Measurements from ENCODE around the gene NPAS3.
"Not testable (repeated sequence)": the region's sequence is repeated elsewhere in the genome, so short reads cannot be mapped to it uniquely, and the experiment has no call there.

The NPAS3 gene

DNA sequence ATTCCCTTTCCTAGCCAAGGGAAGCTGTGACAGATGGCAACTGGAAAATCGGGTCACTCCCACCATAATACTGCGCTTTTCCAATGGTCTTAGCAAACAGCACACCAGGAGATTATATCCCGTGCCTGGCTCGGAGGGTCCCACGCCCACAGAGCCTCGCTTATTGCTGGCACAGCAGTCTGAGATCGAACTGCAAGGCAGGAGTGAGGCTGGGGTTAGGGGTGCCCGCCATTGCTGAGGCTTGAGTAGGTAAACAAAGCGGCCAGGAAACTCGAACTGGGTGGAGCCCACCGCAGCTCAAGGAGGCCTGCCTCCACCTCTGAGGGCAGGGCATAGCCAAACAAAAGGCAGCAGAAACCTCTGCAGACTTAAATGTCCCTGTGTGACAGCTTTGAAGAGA is 149.6 kb downstream of the NPAS3 start:
- DNase-seq = not testable (repeated sequence)

DNA sequence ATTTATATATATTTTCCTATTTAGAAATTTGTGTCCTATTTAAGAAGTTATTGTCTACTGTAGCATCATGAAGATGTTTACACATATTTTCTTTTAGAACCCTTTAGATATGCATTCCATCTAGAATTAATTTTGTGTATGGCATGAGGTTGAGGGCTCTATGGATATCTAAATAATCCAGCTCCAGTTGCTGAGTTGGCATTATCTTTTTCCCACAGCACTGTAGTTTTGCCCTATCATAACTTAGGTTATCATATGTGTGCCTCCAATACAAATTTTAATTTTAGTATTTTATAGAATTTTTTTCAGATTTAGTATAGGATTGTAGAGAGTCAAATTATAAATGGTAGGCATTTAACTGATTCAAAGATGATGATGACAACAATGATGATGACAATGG is 159.3 kb downstream of the NPAS3 start:
- no peak for DNase-seq

DNA sequence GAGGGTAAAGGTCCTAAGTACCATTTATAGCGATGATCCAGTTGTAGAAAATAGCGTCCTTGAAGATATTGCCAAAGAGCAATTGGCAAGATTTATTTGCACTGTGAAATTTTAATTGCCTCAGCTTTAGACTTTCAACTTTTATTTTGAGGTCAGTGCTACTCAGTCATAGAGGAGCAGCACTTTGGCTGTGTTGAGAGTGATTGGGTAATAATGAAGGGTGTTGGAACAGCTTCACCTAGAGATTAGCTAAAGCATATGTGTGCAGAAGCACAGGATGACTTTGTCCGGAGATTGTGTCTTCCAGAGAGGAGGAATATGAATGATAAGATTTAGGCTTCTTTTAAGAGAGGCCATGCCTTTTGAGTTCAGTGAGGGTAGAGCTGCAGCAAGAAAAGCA is 164.8 kb downstream of the NPAS3 start:
- no peak for DNase-seq

DNA sequence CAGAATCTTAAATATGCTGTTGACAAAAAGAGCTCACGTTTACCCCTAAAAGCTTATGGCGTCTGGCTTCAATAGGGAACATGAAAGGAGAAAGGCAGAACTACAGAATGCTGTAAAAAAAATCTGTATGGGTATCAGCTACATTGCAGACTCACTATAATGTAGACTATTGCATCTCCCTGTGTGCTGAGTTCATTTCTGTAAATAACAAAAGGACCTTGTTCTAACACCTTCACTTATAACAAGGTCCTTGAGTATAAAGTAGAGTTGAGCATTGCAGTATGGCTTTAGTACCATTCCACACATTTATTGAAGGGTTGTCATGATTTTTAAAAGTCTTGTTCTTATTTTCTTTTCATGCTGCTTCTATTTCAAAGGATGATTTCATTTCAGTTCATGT is 165.3 kb downstream of the NPAS3 start:
- no peak for DNase-seq

DNA sequence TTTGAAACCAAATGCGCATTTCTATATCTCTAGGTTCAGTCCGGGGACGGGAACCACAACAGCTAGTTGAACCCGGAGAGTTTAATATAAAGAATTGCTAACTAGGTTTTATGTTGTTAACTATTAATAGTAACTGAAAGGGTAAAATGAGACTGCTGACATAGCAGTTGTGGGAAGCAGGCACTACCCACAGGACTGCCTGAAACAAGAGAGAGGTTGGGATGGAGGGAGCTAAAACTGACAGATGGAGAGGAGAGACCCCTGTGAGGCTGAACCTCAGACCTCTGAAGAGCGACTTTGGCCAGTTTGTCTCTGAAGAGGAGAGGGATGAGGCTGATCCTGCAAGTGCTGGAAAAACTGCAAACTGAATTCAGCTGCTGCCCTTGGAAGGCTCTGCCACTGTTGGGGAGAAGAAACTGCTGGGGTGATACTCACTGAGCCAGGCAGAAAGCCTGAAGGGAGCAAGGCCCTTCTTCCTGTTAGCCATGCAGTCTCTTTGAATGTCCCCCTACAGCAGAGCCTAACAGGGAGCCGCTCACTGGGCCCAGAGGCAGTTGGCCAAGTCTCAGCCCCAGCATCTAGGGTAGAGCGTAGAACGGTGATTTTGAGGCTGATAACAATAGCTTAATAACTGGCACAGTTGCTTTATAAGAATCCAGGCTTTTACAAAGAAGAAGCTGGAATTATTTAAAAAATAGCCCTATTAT is 172.2 kb downstream of the NPAS3 start:
- no peak for DNase-seq

DNA sequence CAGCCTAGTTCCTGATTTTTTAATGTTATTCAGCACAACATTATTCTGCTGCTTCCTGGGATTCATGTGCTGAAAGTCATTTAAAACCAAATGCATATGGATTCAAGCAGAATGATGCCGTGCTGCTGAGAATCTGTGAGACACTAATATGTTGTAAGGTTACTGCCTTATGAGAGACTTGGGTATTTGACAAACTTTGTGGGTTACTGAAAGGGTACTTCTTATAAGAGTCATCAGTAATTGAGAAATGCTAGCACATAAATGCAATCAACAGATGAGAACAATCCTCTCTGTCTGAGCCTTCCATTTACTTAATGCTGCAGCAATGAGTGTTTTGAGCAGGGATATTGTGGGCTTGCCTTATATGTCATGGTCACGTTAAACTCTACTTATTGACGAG is 175.7 kb downstream of the NPAS3 start:
- DNase-seq = no peak

DNA sequence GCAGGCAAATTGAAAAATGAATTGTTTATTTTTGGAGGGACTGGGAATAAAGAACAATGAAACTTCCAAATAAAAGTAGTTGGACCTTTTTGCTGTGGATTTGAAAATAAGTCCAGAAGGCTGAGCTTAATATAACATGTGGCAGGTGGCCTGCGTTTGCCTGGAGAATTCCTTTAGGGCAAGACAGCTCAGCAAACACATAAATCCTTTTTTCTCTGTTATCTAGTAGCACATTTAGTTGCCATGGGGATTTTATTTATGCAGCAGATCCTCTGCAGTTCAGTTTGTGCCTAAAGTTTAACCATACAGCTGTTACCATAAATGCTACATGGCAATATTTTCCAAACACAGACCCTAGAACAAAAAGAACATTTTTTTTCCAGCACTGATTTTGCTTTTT is 180.0 kb downstream of the NPAS3 start:
- DNase-seq = no peak

DNA sequence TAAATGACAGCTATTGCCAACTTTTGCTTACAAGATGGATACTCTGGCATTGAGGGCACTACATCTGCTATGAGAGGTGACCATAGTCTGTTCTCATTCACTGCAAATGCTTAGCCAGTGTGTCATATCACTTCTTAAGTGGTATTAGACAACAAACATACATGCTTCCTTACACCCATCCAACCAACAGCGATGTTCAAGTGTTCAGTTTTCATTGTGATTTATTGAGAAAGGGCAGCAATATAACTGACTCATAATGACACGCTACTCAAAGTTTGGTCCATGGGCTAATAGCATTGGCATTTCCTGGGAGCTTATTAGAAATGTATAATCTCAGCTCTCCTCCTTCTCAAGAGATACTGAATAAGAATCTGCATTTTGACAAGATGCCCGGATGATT is 181.7 kb downstream of the NPAS3 start:
- no peak for DNase-seq

DNA sequence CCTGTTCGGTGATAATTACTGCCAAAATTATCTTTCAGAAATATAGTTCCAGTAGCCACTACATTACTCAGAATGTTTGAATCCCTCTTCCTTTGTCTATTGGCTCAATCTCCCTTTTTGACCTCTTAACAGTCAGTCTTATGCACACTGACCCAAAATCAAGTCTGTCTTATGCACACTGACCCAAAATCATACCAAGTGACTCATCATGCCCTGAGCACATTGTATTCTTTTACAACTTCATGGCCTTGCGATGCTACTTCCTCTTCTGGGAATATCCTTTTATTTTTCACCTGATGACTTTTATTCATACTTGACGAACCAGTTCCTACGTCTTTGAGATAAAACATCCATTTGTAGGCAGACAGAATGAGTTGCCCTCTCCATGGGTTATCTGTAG is 182.3 kb downstream of the NPAS3 start:
- DNase-seq = no peak

DNA sequence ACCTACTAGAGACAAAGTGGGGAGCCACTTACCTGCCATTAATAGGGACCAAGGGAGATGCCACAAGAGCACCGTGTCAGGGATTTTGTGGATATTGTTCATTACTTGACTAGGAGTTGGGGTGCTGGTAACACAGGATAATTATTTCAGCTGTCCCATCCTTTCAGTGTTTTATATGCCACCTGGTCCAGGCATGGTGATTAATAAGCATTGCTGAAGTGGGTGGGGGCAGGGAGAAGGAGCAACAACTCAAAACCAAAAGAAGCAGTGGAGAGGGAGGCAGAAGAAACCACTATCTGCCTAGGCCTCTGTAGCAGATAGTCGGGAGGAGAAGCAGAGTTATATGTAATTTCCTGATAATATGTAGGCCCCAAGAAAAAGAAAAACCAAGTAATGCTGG is 184.6 kb downstream of the NPAS3 start:
- no peak for DNase-seq

DNA sequence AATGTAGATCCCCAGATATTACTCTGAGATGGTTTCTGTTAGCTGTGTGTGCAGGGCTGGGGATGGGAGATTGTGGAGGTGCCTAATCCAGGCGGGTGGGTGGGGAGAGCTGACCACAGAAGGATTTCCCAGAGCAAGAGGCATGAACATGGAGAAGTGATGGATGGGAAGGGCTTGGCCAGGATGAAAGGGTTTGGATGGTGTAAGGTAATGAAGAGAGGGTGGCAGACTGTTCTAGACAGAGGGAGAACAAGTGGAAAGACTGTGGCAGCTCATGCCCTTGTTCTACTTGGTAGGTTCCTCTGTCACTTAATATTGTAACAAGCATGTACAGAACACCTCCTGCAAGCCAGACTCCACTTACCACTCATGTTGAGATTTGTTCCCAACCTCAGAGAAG is 187.8 kb downstream of the NPAS3 start:
- DNase-seq = no peak

DNA sequence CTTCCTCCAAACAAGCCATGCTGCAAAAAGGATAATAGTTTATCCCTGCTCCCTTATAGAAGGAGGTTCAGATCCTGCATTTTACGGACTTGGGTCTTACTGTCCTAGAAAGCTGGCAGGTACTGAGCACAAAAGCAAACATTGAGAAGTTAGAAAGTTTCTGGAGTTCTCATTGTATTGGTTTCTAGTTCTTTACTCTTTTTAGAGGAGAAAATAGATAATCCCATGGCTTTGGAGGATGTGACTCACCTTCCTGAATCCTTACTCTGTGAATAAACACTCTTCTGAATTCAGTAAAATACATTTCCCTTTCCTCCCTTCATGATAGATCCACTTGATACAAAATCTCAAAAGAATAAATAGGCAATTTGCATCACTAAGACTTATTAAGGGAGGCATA is 188.9 kb downstream of the NPAS3 start:
- no peak for DNase-seq

DNA sequence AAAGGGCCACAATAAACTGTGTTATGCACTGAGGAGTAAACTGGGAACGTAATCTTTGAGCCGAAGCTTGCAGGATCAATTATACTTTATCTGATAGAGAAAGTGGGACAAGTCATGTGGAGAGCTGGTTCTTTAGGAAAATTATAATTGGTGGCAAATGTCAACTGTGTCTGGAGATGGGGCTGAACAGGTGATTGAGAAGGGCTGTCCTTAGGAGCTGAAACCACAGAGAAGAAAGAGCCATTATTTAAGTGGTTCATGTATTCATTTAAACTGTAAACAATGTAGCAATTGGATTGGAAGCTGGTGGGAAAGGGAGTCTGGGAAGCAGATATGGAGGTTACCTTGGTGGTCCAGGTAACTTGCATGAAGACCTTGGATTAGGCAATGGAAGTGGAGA is 193.1 kb downstream of the NPAS3 start:
- DNase-seq = no peak

DNA sequence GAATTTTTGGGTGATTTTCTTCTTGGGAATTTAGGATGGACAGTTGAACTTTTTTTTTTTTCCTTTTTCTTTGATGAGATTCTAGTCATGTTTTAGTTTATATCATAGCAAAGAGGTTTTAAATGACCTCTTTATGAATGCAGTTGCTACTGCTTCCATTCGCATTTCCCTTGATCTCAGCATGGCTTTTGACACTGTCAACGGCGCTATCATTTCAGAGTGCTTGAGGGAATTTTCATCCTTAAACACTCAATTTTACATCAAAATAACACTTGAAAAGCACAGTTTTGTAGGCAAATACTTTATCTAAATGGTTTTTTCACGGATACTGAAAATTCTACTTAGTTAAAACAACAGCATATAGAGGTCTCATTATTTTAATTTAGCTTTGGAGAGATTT is 195.5 kb downstream of the NPAS3 start:
- DNase-seq = no peak

DNA sequence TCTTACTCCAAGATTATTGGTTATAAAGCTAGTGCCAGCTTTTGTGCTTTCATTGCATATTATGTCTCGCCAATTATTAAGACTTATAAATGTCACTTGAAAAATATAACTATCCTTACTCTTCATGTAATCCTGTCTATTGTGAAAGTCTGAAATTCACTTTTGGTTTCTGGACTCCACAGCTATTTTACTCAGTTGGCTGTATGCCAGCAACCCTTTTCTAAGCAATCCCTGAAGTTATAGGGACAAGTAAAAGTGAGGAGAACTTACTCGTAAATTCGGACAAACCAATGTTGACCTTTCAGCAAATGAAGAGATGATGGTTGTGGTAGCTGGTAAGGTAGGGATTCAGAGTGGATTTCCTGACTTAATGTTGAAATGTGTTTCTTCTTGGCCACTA is 196.3 kb downstream of the NPAS3 start:
- DNase-seq = no peak

DNA sequence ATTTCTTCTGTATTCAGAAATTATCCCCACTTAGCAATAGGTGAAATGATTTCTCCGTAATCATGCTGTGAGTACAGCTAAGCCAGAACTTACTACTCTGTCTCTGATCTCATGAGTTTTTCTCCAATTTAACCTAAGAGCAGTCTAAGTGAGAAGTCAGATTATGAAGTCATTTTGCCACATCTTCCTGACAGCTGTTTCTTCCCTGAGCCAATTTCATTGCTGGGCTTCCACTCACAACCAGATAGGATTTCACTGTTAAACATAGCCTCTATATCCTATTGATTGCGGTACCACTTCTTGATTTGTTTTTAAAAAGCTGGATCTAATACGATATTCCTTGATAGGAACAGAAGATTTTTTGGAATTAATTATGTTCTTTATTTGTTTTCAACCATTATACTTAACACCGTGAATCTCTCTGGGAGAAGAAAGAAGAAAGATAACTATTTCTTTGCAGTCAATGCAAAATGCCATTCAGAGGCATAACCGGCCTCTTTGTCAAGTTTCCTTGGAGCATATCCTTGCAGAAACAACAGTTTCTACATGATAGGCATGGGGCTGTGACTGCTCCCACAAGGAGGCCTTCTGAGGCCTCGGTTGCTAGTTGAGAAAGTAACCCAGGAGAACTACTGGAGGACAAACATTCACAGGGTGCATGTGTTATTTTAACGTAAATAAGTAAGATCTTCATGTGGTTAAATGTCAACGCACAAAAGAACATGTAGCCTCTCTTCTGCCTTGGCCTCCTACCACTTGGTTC is 212.2 kb downstream of the NPAS3 start:
- DNase-seq = no peak

DNA sequence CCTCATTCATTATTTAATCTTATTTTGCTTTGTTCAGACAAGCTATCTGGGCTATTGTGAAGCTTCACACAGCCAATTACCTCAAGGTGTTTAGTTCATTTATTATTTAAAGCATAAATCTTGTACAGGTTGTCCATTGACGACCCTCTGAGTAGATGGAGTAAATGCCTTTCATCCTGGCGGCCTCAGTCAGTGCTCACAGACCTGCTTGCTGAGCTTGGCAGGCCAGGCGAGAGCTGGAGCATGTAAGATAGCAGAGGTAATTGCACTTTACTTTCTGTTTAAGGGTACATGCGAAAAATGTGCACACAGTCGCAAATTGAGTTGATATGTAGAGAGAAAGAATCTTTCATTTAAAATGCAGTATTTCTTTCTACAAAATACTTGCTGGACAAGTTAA is 224.4 kb downstream of the NPAS3 start:
- DNase-seq = no peak

DNA sequence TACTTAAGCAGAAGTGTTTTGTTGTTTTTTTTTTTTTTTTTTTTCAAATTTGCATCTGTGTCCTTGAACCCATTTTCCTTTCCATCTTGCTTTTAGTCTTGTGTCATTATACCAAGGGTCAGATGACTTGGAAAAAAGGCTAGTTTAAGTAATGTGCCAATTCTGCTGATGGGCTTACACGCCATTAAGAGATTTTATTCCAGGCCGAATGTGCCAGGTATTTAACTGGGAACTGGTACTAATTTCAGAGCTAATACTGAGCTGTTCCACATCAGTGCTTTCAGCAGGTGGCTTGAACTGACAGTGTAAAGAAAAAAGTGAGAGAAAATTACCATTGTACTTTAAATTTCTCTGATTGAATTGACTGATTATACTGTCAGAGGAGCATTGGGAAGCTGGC is 224.9 kb downstream of the NPAS3 start:
- no peak for DNase-seq

DNA sequence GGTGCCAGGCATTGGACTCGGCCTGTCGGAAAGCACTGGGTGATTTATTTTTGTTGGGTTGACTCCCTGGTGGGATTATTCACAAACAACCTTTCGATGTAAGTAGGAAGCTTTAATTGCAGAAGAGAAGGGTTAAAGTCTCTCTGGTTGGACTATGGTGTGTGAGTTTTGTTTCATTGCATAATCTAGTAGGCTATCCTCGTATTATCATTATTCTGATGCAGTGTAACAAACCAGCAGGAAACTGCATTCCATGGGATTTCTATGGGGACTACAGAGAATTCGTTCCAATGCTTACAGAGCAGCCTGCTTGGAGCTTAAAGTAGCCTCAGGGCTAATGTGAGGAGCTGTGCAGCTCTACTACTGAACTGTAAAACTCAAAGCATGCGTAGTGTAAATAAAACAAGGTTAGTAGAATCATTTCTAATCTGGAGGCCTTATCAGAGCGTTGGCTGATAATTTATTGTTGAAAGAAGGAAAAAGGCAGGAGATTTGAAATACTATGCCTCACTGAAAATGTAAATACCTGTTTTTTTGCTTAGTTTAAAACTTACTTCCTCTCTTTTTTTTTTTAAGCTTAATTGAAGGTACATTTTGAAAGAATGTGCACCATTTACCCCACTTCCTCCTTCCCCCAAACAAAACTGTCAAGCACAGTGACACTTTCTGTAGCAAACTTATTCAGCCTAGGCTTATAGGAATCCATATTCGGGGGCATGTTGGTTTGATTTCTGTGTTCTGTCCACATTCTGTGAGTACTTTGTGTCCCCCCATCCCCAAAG is 226.7 kb downstream of the NPAS3 start:
- DNase-seq = no peak

DNA sequence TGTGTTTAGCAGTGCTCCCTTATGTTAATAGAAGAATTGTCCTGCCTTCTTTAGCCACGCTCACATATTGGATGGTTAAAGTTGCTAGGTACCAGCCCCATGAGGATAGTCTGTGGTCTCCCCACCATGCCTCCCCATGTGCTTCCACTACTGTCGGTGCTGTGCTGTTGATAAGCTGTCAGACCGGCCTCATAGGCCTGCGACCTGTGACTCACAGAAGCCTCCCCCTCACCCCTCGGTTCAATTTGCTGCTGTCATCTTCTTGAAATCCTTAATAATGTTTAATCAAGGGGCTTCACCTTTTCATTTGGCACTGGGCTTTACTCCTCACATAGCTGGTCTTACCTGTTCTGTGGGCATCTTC is 227.2 kb downstream of the NPAS3 start:
- DNase-seq = no peak

DNA sequence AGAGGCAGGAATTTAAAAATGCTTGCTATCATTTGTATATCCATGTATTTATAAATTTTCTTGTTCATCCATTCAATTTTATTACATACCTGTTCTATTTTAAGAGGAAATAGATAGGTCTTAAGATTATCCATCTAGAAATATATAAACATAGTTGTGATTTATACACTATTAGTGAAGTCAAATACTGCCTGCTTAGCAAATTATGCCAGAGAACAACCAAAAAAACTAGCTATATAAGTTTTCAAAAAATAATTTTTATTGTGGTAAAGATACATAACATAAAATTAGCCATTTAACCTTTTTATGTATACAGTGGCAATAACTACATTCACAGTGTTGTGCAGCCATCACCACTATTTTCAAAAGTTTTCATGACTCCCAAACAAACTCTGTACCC is 237.3 kb downstream of the NPAS3 start:
- DNase-seq = no peak

DNA sequence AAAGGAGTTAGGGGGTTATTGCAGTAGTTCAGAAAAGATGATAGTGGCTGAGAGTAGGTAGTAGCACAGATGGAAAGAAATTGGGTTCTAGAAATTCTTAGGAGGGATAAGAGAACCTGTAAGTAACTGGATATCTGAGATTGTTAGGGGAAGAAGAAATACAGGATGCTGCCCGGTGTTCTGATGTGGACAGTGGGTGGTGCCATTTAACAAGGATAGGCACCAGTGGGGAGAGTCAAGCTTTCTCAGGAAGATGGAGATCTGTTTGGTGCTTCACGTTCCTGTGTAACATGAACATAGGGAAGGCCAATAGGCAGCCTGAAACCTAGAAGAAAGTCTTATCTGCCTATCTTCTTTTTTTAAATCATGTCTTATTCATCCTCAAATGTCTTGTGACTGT is 245.9 kb downstream of the NPAS3 start:
- DNase-seq = no peak

DNA sequence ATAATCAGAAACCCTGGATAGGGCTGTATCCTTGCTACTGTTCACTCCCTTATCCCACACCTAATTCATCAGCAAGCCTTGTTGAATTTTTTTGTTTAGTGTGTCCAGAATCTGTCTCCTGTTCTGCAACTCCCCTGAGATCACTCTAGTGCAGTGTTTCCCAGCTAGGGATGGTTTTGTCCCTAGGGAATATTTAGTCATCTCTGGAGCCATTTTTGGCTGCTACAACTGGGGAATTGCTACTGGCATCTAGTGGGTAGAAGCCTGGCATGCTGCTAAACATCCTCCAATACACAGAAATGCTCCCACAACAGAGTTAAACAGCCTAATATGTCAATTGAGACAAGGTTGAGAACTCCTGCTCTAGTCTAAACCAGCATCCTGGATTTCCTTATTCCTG is 248.0 kb downstream of the NPAS3 start:
- no peak for DNase-seq

DNA sequence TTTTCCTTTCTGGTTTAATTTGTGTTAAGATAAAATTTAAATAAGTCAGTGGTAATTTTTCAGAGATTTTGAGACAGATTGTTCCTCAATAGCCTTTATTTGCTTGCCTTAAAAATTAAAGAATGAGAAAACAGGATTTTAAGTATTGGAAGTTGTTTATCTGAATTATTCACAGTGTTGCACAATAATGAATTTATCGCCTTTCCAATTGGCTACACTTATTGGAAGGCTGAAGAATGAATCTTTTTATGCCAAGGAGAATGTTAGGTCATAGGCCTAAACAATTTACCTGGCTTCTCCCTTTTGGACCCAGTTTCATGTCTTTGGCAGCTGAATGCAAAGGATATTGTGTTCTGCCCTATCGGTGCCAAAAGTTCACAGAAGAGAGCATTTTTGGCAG is 250.2 kb downstream of the NPAS3 start:
- DNase-seq = no peak

All from activated naive CD4-positive, alpha-beta T cell (primary cell).